Ascending aorta (tissue), 2 donors: ENCODE results near the gene SSPN. TPM values are rescaled to one million over a fixed set of nuclear protein-coding genes. Genes with fewer than 3 reads are reported as not detected.

Experiments used
- DNase-seq, 2 donors: peaks; one replicate each; pipeline ENCODE4 v3.0.0-alpha.2; 2019; ENCODE audit warnings: low spot score in 2 of 2
- H3K27ac ChIP-seq, 2 donors: fragments of 200-600 bp; sonication (generic); one replicate each; pipeline ENCODE4 v1.5.1; 2016 to 2017; ENCODE audit warnings: mild to moderate bottlenecking in 1 of 2
- H3K27me3 ChIP-seq: fragments of 200-600 bp; sonication (generic); one replicate; pipeline ENCODE4 v1.5.1; 2017
- H3K36me3 ChIP-seq, 2 donors: fragments of 200-600 bp; sonication (generic); one replicate each; pipeline ENCODE4 v1.5.1; 2016
- H3K4me1 ChIP-seq, 2 donors: fragments of 200-600 bp; sonication (generic); one replicate each; pipeline ENCODE4 v1.5.1; 2016 to 2017; ENCODE audit warnings: mild to moderate bottlenecking in 1 of 2
- H3K4me3 ChIP-seq, 2 donors: fragments of 200-600 bp; sonication (generic); one replicate each; pipeline ENCODE4 v1.5.1; 2016 to 2017; ENCODE audit warnings: mild to moderate bottlenecking in 1 of 2
- H3K9me3 ChIP-seq, 2 donors: fragments of 200-600 bp; sonication (generic); one replicate each; pipeline ENCODE4 v1.5.1; 2016
- CTCF ChIP-seq, 3 experiments: fragments of 200-600 bp in 2 of 3; fragments of 450-650 bp in 1 of 3; sonication (generic) in 2 of 3; IDR thresholded peaks; one replicate each; pipeline ENCODE4 v1.5.1; 2016 to 2019; ENCODE audit warnings: antibody characterized with exemption in 3 of 3, mild to moderate bottlenecking in 1 of 3, moderate library complexity in 1 of 3
- intact Hi-C: fragments of 100-400 bp; cut with DNase I; formaldehyde crosslinking; loops from one replicate; pipeline ENCODE4 v1.15.1; 2023
- total RNA-seq: library from RNA; depleted of rRNA; stranded (reverse); fragments of >200 nt; gene quantifications from one replicate; pipeline ENCODE4 v1.1.0, GENCODE V29; 2016

SSPN gene
- total RNA-seq, 1 donor from 2014 or later = 56.3 TPM

DNA sequence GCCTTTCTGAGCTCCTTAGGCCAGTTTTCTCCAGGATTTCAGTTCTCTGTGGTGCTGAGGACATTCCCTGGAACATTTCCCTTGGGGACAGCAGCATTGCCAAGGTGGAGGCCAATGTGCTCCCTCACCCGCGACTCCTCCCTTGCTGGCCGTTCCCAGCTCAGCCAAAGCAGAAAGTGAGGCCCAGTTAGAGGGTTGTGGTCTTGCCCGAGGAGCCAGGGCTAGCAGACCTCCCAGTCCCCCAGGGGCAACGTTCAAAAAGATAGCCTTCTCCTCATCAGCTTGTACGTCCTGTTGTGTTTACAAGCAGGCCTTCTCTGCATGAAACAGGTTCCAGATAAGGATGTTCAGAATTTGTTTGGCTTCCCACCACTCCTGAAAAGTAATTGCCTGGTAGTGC is 78.4 kb downstream of the SSPN start:
- no peaks in the 10 kb centered on the region for H3K36me3 ChIP-seq
- H3K27me3 ChIP-seq = no peaks in the 10 kb centered on the region
- no peaks in the 10 kb centered on the region for H3K9me3 ChIP-seq
- no peak for DNase-seq
- no peak for TF ChIP-seq CTCF (IDR thresholded peaks at IDR 0.05)
- intact Hi-C loops = loop anchor here (1.0 to 10.0 kb wide), 5 partner anchors 77 to 1019 kb away; partner anchors contain the start of gene KRAS
- peak overlapping the region; percentile 80 to 84 for H3K27ac ChIP-seq
- peaks cover 6 to 30% of the 10 kb centered on the region in 2 donors for H3K4me1 ChIP-seq
- H3K4me3 ChIP-seq = no peak overlapping the region

DNA sequence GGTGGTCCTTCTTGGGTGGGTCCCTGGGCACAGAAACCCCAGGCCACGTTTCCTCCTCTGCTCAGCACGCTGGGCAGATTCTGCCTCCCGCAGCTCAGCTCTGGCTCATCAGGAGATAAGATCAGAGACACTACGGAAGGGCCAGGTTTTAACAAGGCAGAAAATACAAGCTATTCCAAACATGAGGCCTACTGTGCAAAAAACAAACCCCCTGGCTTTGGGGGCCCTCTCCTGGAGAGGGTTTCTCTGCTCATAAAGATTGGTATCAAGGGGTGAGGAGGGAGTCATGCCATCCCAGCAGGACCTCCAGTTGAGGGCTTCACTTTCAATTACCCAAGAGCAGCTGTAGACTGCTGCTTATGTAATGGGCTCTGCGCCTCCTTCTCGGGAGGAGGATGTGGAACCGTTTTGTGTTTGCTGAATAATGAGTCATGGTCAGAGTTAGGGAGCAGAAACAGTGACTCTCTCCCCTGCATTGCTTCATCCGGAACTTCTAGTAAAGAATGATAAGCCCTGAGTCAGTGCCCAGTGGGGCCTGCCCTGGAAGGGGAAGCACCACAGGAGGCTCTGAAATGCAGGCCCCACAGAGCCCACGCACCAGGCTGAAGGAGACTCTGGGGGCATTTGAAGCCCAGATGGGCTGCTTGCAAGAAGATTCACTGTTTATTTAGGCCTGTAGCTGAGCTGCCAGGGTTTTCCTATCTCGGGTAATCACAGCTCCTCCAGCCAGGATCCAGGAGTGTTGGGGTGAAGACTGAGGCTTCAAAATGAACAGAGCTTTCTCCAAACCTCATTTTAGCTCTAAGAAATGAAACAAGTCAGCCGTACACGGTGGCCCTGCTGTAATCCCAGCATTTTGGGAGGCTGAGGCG is 79.3 kb downstream of the SSPN start:
- no peak for TF ChIP-seq CTCF (IDR thresholded peaks at IDR 0.05)
- peak overlapping the region; percentile 80 to 84 for H3K27ac ChIP-seq
- no peaks in the 10 kb centered on the region for H3K36me3 ChIP-seq
- no peaks in the 10 kb centered on the region for H3K9me3 ChIP-seq
- peaks cover 6 to 30% of the 10 kb centered on the region in 2 donors for H3K4me1 ChIP-seq
- DNase-seq = peak; percentile 78 to 96
- intact Hi-C loops = loop anchor here (1.0 to 10.0 kb wide), 5 partner anchors 78 to 1020 kb away; partner anchors contain the start of gene KRAS
- no peaks in the 10 kb centered on the region for H3K27me3 ChIP-seq
- H3K4me3 ChIP-seq = no peak overlapping the region

GRCh38 chr12:26275313-26276131 is 80.1 kb downstream of the SSPN start:
- Histone ChIP-seq H3K4me3 (no peak overlapping the region), H3K27me3 (no peaks in the 10 kb centered on the region), H3K27ac (peak overlapping the region; percentile 80 to 84), H3K9me3 (no peaks in the 10 kb centered on the region), H3K36me3 (no peaks in the 10 kb centered on the region), H3K4me1 (peaks cover 6 to 30% of the 10 kb centered on the region in 2 donors)
- DNase-seq = no peak
- intact Hi-C loops = loop anchor here (2.0 to 10.0 kb wide), 3 partner anchors 79 to 1021 kb away; partner anchors contain the start of gene KRAS
- TF ChIP-seq CTCF (IDR thresholded peaks at IDR 0.05) = no peak

- Histone ChIP-seq H3K9me3 (no peaks in the 10 kb centered on the region), H3K27me3 (no peaks in the 10 kb centered on the region), H3K4me1 (peaks cover 6 to 27% of the 10 kb centered on the region in 2 donors), H3K36me3 (no peaks in the 10 kb centered on the region), H3K4me3 (no peak overlapping the region), H3K27ac (no peak overlapping the region)
- no peak for TF ChIP-seq CTCF (IDR thresholded peaks at IDR 0.05)
- DNase-seq = no peak
- intact Hi-C loops = loop anchor here (10.0 kb wide), 1 partner anchor 1022 kb away; the partner anchor contains the start of gene KRAS
These were observed 81.3 kb downstream of the SSPN start for GRCh38 chr12:26276709-26277108.

- Histone ChIP-seq H3K27me3 (no peaks in the 10 kb centered on the region), H3K27ac (no peak overlapping the region), H3K4me3 (no peak overlapping the region), H3K36me3 (no peaks in the 10 kb centered on the region), H3K9me3 (no peaks in the 10 kb centered on the region), H3K4me1 (peaks cover 6 to 21% of the 10 kb centered on the region in 2 donors)
- no peak for TF ChIP-seq CTCF (IDR thresholded peaks at IDR 0.05)
- intact Hi-C loops = loop anchor here (10.0 kb wide), 1 partner anchor 1023 kb away; the partner anchor contains the start of gene KRAS
- DNase-seq = no peak
These were observed 82.3 kb downstream of the SSPN start for GRCh38 chr12:26277506-26278246.
